HCT116 (cell line): ENCODE measurements around the gene CHMP1B. TPM values are rescaled to one million over a fixed set of nuclear protein-coding genes. Genes with fewer than 3 reads are reported as not detected.

ENCODE experiments used
- ATAC-seq: fragments of 200-7000 bp; cut with Tn5 transposase; 2 replicates; pipeline ENCODE4 v1.9.1; 2020; ENCODE audit warnings: mild to moderate bottlenecking, moderate library complexity
- BruUV-seq: library from RNA; stranded (reverse); fragments of 400-500 nt; replicated peaks from 2 replicates; lab custom pipeline; 2021; lab: Mats Ljungman, UMichigan
- CTCF ChIA-PET: fragments of 300-600 bp; sonication (Branson Sonifier 250); formaldehyde crosslinking; loops from one replicate; lab custom pipeline; 2021; ENCODE audit warnings: antibody characterized with exemption; lab: Charles Lee
- POLR2A ChIA-PET: fragments of 300-600, 350-600 bp; sonication (Branson Sonifier 250); formaldehyde crosslinking; loops from one replicate; lab custom pipeline; 2021; ENCODE audit warnings: antibody characterized with exemption; lab: Charles Lee
- RAD21 ChIA-PET, 2 experiments: fragments of 300-600 bp; sonication (Branson Sonifier 250); formaldehyde crosslinking; loops; one replicate each; lab custom pipeline; 2023; ENCODE audit warnings: low total read pairs in 2 of 2; ENCODE audit not compliant: uncharacterized antibody in 2 of 2, unreplicated experiment in 2 of 2, low non-redundant PET in 1 of 2; lab: Charles Lee
- DNase-seq: peaks from one replicate; pipeline ENCODE4 v3.0.0-alpha.2; 2010; ENCODE audit warnings: low read depth, low spot score
- H2AFZ ChIP-seq: fragments of 200-600 bp; shearing (Covaris generic), sonication (generic); 2 replicates; pipeline ENCODE4 v1.6.1; 2017; ENCODE audit warnings: low read depth, mixed run types, mixed read lengths, antibody characterized with exemption, low read length; ENCODE audit not compliant: poor library complexity, severe bottlenecking
- H3K27ac ChIP-seq: 2 replicates; pipeline ENCODE4 v1.5.1; 2012; ENCODE audit warnings: low read depth, low read length
- H3K27me3 ChIP-seq: fragments of 200-600 bp; sonication (generic); 2 replicates; pipeline ENCODE4 v1.6.1; 2016; ENCODE audit warnings: mixed run types, low read length, mixed read lengths; ENCODE audit not compliant: insufficient read depth
- H3K36me3 ChIP-seq, 2 experiments: fragments of 200-500 bp in 1 of 2; fragments of 200-600 bp in 1 of 2; sonication (Bioruptor generic) in 1 of 2; sonication (generic) in 1 of 2; 2 replicates each; pipeline versions ENCODE4 v1.5.1 to v1.6.1; 2014 to 2016; ENCODE audit warnings: low read length in 2 of 2, inconsistent platforms in 1 of 2, mixed read lengths in 1 of 2, mixed run types in 1 of 2; ENCODE audit not compliant: insufficient read depth in 2 of 2, control insufficient read depth in 1 of 2
- H3K4me1 ChIP-seq, 2 experiments: fragments of 200-600 bp in 1 of 2; sonication (generic) in 1 of 2; 2 replicates each; pipeline versions ENCODE4 v1.5.1 to v1.6.1; 2012 to 2017; ENCODE audit warnings: low read length in 2 of 2, inconsistent platforms in 1 of 2, mild to moderate bottlenecking in 1 of 2, mixed read lengths in 1 of 2, mixed run types in 1 of 2, moderate library complexity in 1 of 2; ENCODE audit not compliant: insufficient read depth in 2 of 2, control insufficient read depth in 1 of 2
- H3K4me2 ChIP-seq: fragments of 200-600 bp; sonication (generic); 2 replicates; pipeline ENCODE4 v1.6.1; 2017; ENCODE audit warnings: mixed run types, low read length, mixed read lengths
- H3K4me3 ChIP-seq, 2 experiments: fragments of 200-600 bp in 1 of 2; sonication (generic) in 1 of 2; replicated peaks in 1 of 2; 2 replicates each; pipeline ENCODE4 v1.5.1; 2011 to 2016; ENCODE audit warnings: low read length in 2 of 2, control low read depth in 1 of 2, low read depth in 1 of 2, mild to moderate bottlenecking in 1 of 2, mixed read lengths in 1 of 2, mixed run types in 1 of 2
- H3K79me2 ChIP-seq: fragments of 200-600 bp; sonication (generic); 2 replicates; pipeline ENCODE4 v1.6.1; 2017; ENCODE audit warnings: mild to moderate bottlenecking, mixed run types, low read length, moderate library complexity, mixed read lengths; ENCODE audit not compliant: insufficient read depth
- H3K9ac ChIP-seq: fragments of 200-600 bp; sonication (generic); 2 replicates; pipeline ENCODE4 v1.6.1; 2016; ENCODE audit warnings: low read length, mixed read lengths
- H3K9me2 ChIP-seq: fragments of 200-600 bp; sonication (generic), shearing (Covaris generic); 2 replicates; pipeline ENCODE4 v1.6.1; 2017; ENCODE audit warnings: mixed run types, mild to moderate bottlenecking, moderate library complexity; ENCODE audit not compliant: insufficient read depth
- H3K9me3 ChIP-seq, 2 experiments: fragments of 200-500 bp in 1 of 2; fragments of 200-600 bp in 1 of 2; sonication (Bioruptor generic) in 1 of 2; sonication (generic) in 1 of 2; 2 replicates each; pipeline ENCODE4 v1.6.1; 2014 to 2017; ENCODE audit warnings: low read length in 2 of 2, mixed read lengths in 2 of 2, inconsistent platforms in 1 of 2, low read depth in 1 of 2, mild to moderate bottlenecking in 1 of 2, mixed run types in 1 of 2, moderate library complexity in 1 of 2; ENCODE audit not compliant: control insufficient read depth in 1 of 2, insufficient read depth in 1 of 2
- H4K20me1 ChIP-seq: fragments of 200-600 bp; sonication (generic), shearing (Covaris generic); 2 replicates; pipeline ENCODE4 v1.6.1; 2017; ENCODE audit warnings: mixed run types, mild to moderate bottlenecking, moderate library complexity; ENCODE audit not compliant: insufficient read depth
- CBX3 ChIP-seq: IDR thresholded peaks from 2 replicates; pipeline ENCODE4 v1.6.1; 2012; ENCODE audit warnings: low read depth
- EGR1 ChIP-seq: IDR thresholded peaks from 2 replicates; pipeline ENCODE4 v1.6.1; 2012; ENCODE audit warnings: low read depth
- ELF1 ChIP-seq: IDR thresholded peaks from 2 replicates; pipeline ENCODE4 v1.6.1; 2012; ENCODE audit warnings: low read depth, borderline replicate concordance
- EZH2phosphoT487 ChIP-seq: fragments of 200-600 bp; IDR thresholded peaks from 2 replicates; pipeline ENCODE4 v1.6.1; 2018; ENCODE audit warnings: antibody characterized with exemption, borderline replicate concordance
- FOSL1 ChIP-seq: IDR thresholded peaks from 2 replicates; pipeline ENCODE4 v1.6.1; 2012; ENCODE audit warnings: low read depth
- POLR2A ChIP-seq: IDR thresholded peaks from 2 replicates; pipeline ENCODE4 v1.7.0; 2011; ENCODE audit warnings: borderline replicate concordance; ENCODE audit not compliant: insufficient read depth, insufficient read length; ENCODE audit errors: extremely low read depth
- RAD21 ChIP-seq: IDR thresholded peaks from 2 replicates; pipeline ENCODE4 v1.6.1; 2012; ENCODE audit warnings: low read depth, mild to moderate bottlenecking
- SIN3A ChIP-seq: IDR thresholded peaks from 2 replicates; pipeline ENCODE4 v1.6.1; 2012; ENCODE audit warnings: low read depth
- SP1 ChIP-seq: IDR thresholded peaks from 2 replicates; pipeline ENCODE4 v1.6.1; 2012; ENCODE audit warnings: low read depth
- SRF ChIP-seq: IDR thresholded peaks from 2 replicates; pipeline ENCODE4 v1.6.1; 2012; ENCODE audit warnings: low read depth
- TCF7L2 ChIP-seq: IDR thresholded peaks from 2 replicates; pipeline ENCODE4 v1.7.0; 2011; ENCODE audit warnings: borderline replicate concordance, inconsistent platforms; ENCODE audit not compliant: insufficient read depth, insufficient read length; ENCODE audit errors: extremely low read depth
- YY1 ChIP-seq: IDR thresholded peaks from 2 replicates; pipeline ENCODE4 v1.6.1; 2011; ENCODE audit warnings: low read length, low read depth, moderate library complexity, mild to moderate bottlenecking; ENCODE audit not compliant: insufficient replicate concordance; ENCODE audit errors: extremely low read depth
- ZNF274 ChIP-seq: fragments of 200-500 bp; sonication (Bioruptor generic); IDR thresholded peaks from 2 replicates; pipeline ENCODE4 v1.6.1; 2014; ENCODE audit warnings: mild to moderate bottlenecking, low read depth, low read length, inconsistent platforms
- intact Hi-C: fragments of 100-400 bp; cut with micrococcal nuclease; formaldehyde crosslinking; loops from 2 replicates; pipeline ENCODE4 v1.10.0; 2022
- total RNA-seq: library from RNA; stranded (reverse); gene quantifications from one replicate; pipeline ENCODE4 v1.2.1, GENCODE V29; 2021; ENCODE audit not compliant: unreplicated experiment
- TF ChIP-seq, protein P1 (sequence below): IDR thresholded peaks from 2 replicates; pipeline ENCODE4 v1.6.1; 2012
- TF ChIP-seq, protein P2 (sequence below): IDR thresholded peaks from 2 replicates; pipeline ENCODE4 v1.6.1; 2012; ENCODE audit warnings: low read depth
- TF ChIP-seq, protein P3 (sequence below), 3 experiments: fragments of 200-600 bp in 1 of 3; sonication (generic) in 1 of 3; IDR thresholded peaks in 2 of 3; conservative IDR thresholded peaks in 1 of 3; 2 replicates each; pipeline ENCODE4 v1.5.1; 2012 to 2017; ENCODE audit warnings: low read depth in 2 of 3, low read length in 2 of 3, antibody characterized with exemption in 1 of 3, borderline replicate concordance in 1 of 3, control low read depth in 1 of 3, mild to moderate bottlenecking in 1 of 3, mixed read lengths in 1 of 3, mixed run types in 1 of 3, moderate library complexity in 1 of 3; ENCODE audit not compliant: insufficient read depth in 1 of 3

Gene CHMP1B
- total RNA-seq, 1 experiment from 2014 or later, result 30.3 TPM

DNA sequence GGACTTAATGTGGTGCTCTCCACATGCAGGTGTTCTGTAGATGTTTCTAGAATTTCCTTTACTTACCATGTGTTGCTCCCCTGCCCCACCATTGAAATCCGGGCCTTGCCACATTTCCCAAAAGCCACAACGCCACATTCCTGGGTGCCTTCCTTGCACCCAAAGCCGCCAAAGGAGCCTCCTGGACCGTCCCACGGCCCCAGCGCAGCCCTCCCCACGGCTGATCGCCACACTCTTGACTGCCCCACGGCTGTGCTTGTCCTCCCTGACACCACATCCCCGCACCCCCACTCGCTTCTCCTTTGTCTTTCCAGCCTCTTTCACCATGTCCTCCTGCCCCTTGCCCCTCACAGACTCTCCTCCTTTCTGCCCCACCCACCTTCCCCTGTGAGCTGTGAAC, 40.2 kb upstream of the CHMP1B start:
- intact Hi-C loops, result no loop called here
- TF ChIP-seq TCF7L2 (no peak), SIN3A (no peak), SP1 (no peak), POLR2A (no peak), CBX3 (no peak)
- TF ChIP-seq, protein P1, sequence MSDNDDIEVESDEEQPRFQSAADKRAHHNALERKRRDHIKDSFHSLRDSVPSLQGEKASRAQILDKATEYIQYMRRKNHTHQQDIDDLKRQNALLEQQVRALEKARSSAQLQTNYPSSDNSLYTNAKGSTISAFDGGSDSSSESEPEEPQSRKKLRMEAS, result no peak

DNA sequence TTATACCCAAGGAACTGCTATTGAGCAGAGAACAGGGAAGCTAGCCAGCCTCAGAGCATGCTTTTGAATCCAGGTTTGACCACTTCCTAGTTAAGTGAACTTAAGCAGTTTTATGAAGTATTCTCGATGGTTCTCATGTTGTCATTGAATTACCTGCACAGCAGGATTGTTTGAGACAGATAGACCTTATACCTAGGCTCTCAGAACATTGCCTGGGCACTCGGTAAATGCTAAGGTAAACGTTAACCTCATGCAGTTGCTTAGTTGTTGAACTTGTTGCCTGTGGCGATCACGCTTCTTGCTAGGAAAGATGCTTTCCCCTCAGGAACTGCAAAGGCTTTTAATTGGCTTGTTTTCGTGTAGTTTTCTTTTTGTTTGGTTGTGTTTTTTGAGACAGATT, 34.0 kb upstream of the CHMP1B start:
- Histone ChIP-seq H3K36me3 (no peaks in the 10 kb centered on the region), H3K4me2 (no peak overlapping the region), H4K20me1 (no peaks in the 10 kb centered on the region), H3K4me1 (no peaks in the 10 kb centered on the region), H3K27me3 (no peaks in the 10 kb centered on the region), H3K9ac (no peak overlapping the region), H3K27ac (no peak overlapping the region), H3K9me3 (no peaks in the 10 kb centered on the region), H2AFZ (no peak overlapping the region), H3K4me3 (no peak overlapping the region), H3K79me2 (no peaks in the 10 kb centered on the region), H3K9me2 (no peaks in the 10 kb centered on the region)
- ATAC-seq, result no peak
- intact Hi-C loops, result no loop called here
- no TSS peak for BruUV-seq
- no peak for DNase-seq
- TF ChIP-seq SRF (no peak), FOSL1 (no peak), EGR1 (no peak), YY1 (no peak), RAD21 (no peak), ZNF274 (no peak), POLR2A (no peak), ELF1 (no peak), CBX3 (no peak), SP1 (no peak), EZH2phosphoT487 (no peak)
- TF ChIP-seq, protein P2, sequence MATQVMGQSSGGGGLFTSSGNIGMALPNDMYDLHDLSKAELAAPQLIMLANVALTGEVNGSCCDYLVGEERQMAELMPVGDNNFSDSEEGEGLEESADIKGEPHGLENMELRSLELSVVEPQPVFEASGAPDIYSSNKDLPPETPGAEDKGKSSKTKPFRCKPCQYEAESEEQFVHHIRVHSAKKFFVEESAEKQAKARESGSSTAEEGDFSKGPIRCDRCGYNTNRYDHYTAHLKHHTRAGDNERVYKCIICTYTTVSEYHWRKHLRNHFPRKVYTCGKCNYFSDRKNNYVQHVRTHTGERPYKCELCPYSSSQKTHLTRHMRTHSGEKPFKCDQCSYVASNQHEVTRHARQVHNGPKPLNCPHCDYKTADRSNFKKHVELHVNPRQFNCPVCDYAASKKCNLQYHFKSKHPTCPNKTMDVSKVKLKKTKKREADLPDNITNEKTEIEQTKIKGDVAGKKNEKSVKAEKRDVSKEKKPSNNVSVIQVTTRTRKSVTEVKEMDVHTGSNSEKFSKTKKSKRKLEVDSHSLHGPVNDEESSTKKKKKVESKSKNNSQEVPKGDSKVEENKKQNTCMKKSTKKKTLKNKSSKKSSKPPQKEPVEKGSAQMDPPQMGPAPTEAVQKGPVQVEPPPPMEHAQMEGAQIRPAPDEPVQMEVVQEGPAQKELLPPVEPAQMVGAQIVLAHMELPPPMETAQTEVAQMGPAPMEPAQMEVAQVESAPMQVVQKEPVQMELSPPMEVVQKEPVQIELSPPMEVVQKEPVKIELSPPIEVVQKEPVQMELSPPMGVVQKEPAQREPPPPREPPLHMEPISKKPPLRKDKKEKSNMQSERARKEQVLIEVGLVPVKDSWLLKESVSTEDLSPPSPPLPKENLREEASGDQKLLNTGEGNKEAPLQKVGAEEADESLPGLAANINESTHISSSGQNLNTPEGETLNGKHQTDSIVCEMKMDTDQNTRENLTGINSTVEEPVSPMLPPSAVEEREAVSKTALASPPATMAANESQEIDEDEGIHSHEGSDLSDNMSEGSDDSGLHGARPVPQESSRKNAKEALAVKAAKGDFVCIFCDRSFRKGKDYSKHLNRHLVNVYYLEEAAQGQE, result no peak
- TF ChIP-seq, protein P3, sequence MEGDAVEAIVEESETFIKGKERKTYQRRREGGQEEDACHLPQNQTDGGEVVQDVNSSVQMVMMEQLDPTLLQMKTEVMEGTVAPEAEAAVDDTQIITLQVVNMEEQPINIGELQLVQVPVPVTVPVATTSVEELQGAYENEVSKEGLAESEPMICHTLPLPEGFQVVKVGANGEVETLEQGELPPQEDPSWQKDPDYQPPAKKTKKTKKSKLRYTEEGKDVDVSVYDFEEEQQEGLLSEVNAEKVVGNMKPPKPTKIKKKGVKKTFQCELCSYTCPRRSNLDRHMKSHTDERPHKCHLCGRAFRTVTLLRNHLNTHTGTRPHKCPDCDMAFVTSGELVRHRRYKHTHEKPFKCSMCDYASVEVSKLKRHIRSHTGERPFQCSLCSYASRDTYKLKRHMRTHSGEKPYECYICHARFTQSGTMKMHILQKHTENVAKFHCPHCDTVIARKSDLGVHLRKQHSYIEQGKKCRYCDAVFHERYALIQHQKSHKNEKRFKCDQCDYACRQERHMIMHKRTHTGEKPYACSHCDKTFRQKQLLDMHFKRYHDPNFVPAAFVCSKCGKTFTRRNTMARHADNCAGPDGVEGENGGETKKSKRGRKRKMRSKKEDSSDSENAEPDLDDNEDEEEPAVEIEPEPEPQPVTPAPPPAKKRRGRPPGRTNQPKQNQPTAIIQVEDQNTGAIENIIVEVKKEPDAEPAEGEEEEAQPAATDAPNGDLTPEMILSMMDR (IDR thresholded peaks at IDR 0.05 in 2 of 3, conservative IDR thresholded peaks at IDR 0.05 in 1 of 3; ENCODE audit: borderline replicate concordance in 1 of 3, insufficient read depth in 1 of 3, low read depth in 2 of 3, low read length in 2 of 3), result no peak
- POLR2A ChIA-PET, result no interaction called here
- CTCF ChIA-PET, result no interaction called here
- RAD21 ChIA-PET, result no interaction called here

More for the DNA sequence above, 40.2 kb upstream of the CHMP1B start:
- Histone ChIP-seq H4K20me1 (no peaks in the 10 kb centered on the region), H3K27ac (no peak overlapping the region), H3K36me3 (no peaks in the 10 kb centered on the region), H3K9me3 (no peaks in the 10 kb centered on the region), H3K9me2 (no peaks in the 10 kb centered on the region), H3K4me2 (no peak overlapping the region), H3K79me2 (no peaks in the 10 kb centered on the region), H3K4me3 (no peak overlapping the region), H3K27me3 (no peaks in the 10 kb centered on the region), H3K4me1 (peaks cover 27 to 28% of the 10 kb centered on the region in 2 experiments), H3K9ac (no peak overlapping the region), H2AFZ (no peak overlapping the region)
- ChIA-PET POLR2A (no interaction called here), CTCF (no interaction called here), RAD21 (no interaction called here)
- ATAC-seq (no peak), DNase-seq (no peak)
- BruUV-seq, result no TSS peak
